K562 (cell line): ENCODE measurements around the gene PGAP2. TPM values are rescaled to one million over a fixed set of nuclear protein-coding genes. Genes with fewer than 3 reads are reported as not detected.

Experiments
- ATAC-seq: fragments of 200-7000 bp; cut with Tn5 transposase; 3 replicates; pipeline ENCODE4 v1.9.1; 2020; ENCODE audit warnings: moderate library complexity
- BruUV-seq: library from RNA; stranded (reverse); fragments of 400-500 nt; replicated peaks from 2 replicates; lab custom pipeline; 2021; lab: Mats Ljungman, UMichigan
- CTCF ChIA-PET: fragments of 300-600 bp; formaldehyde crosslinking; extraction: SDS; loops from one replicate; lab custom pipeline; 2021; ENCODE audit warnings: low intra/inter-chr PET ratio; lab: Yijun Ruan, JAX
- POLR2A ChIA-PET: fragments of 300-600, 350-650 bp; sonication (Branson Sonifier 250); formaldehyde crosslinking; extraction: SDS; loops from one replicate; lab custom pipeline; 2021; ENCODE audit warnings: antibody characterized with exemption, inconsistent platforms; lab: Yijun Ruan, JAX
- DNase-seq, 4 experiments: peaks; one replicate each; pipeline versions ENCODE4 v3.0.0 to v3.0.0-alpha.2; 2011 to 2018; ENCODE audit warnings: low spot score in 3 of 4, mixed read lengths in 3 of 4; ENCODE audit errors: extremely low read depth in 1 of 4
- FAIRE-seq: peaks from 2 replicates; lab custom pipeline; 2011; peaks lifted over from hg19 to GRCh38; lab: Jason Lieb, UNC
- H2AFZ ChIP-seq: 2 replicates; pipeline ENCODE4 v1.6.0; 2011; ENCODE audit warnings: low read depth, low read length, control low read depth, inconsistent platforms
- H3K27ac ChIP-seq: fragments of 200-600 bp; 3 replicates; pipeline ENCODE4 v1.8.0; 2011; ENCODE audit warnings: low read depth, mild to moderate bottlenecking, control low read depth, inconsistent platforms, low read length, moderate library complexity, mixed read lengths; ENCODE audit errors: extremely low read depth
- H3K27me3 ChIP-seq, 2 experiments: fragments of 300-600 bp in 1 of 2; 2 replicates in 1 of 2; 3 replicates in 1 of 2; pipeline versions ENCODE4 v1.6.0 to v1.8.0; 2011; ENCODE audit warnings: inconsistent platforms in 2 of 2, low read length in 2 of 2, mild to moderate bottlenecking in 1 of 2, mixed read lengths in 1 of 2, moderate library complexity in 1 of 2; ENCODE audit not compliant: control insufficient read depth in 2 of 2, insufficient read depth in 2 of 2
- H3K36me3 ChIP-seq: fragments of 300-600 bp; 3 replicates; pipeline ENCODE4 v1.8.0; 2011; ENCODE audit warnings: mild to moderate bottlenecking, low read length, inconsistent platforms; ENCODE audit not compliant: control insufficient read depth, insufficient read depth
- H3K4me1 ChIP-seq, 2 experiments: fragments of 200-600 bp in 1 of 2; replicated peaks in 1 of 2; 2 replicates in 1 of 2; 3 replicates in 1 of 2; pipeline versions ENCODE4 v1.5.1 to v1.8.0; 2011; ENCODE audit warnings: inconsistent platforms in 2 of 2, low read length in 2 of 2, mild to moderate bottlenecking in 1 of 2, mixed read lengths in 1 of 2, moderate library complexity in 1 of 2; ENCODE audit not compliant: control insufficient read depth in 2 of 2, insufficient read depth in 2 of 2
- H3K4me2 ChIP-seq: 2 replicates; pipeline ENCODE4 v1.6.1; 2011; ENCODE audit warnings: low read length, control low read depth, inconsistent platforms, mixed read lengths; ENCODE audit not compliant: insufficient read depth
- H3K4me3 ChIP-seq: fragments of 200-600 bp; sonication (generic), shearing (Covaris generic); 2 replicates; pipeline ENCODE4 v1.5.1; 2016; ENCODE audit warnings: control low read depth, inconsistent platforms
- H3K79me2 ChIP-seq: fragments of 200-600 bp; 3 replicates; pipeline ENCODE4 v1.8.0; 2011; ENCODE audit warnings: low read length, inconsistent platforms; ENCODE audit not compliant: control insufficient read depth, insufficient read depth
- H3K9ac ChIP-seq, 2 experiments: 2 replicates each; pipeline versions ENCODE4 v1.6.0 to v1.6.1; 2011; ENCODE audit warnings: low read depth in 2 of 2, low read length in 2 of 2, control low read depth in 1 of 2, inconsistent platforms in 1 of 2, mild to moderate bottlenecking in 1 of 2, mixed read lengths in 1 of 2; ENCODE audit not compliant: insufficient read depth in 1 of 2
- H3K9me1 ChIP-seq: one replicate; pipeline ENCODE4 v1.6.0; 2011; ENCODE audit warnings: inconsistent platforms, mild to moderate bottlenecking, low read length, moderate library complexity; ENCODE audit not compliant: control insufficient read depth, insufficient read depth
- H3K9me3 ChIP-seq: replicated peaks from 2 replicates; pipeline ENCODE4 v1.5.1; 2011; ENCODE audit warnings: low read depth, low read length, inconsistent platforms; ENCODE audit not compliant: control insufficient read depth, insufficient read depth
- H4K20me1 ChIP-seq: replicated peaks from 2 replicates; pipeline ENCODE4 v1.6.1; 2011; ENCODE audit warnings: low read length, inconsistent platforms, mixed read lengths; ENCODE audit not compliant: control insufficient read depth, insufficient read depth
- AFF4 ChIP-seq: sonication (generic); formaldehyde crosslinking; IDR thresholded peaks from 2 replicates; pipeline ENCODE4 v1.8.0; 2023; ENCODE audit warnings: mild to moderate bottlenecking, missing genetic modification reagents
- NRF1 ChIP-seq, 2 experiments: fragments of 450-650 bp; IDR thresholded peaks in 1 of 2; conservative IDR thresholded peaks in 1 of 2; 2 replicates each; pipeline ENCODE4 v1.6.1; 2014; ENCODE audit warnings: mild to moderate bottlenecking in 2 of 2
- YBX1 ChIP-seq: fragments of 450-650 bp; IDR thresholded peaks from 2 replicates; pipeline ENCODE4 v1.7.1; 2016; ENCODE audit warnings: mild to moderate bottlenecking
- ZFP91 ChIP-seq: sonication (generic); formaldehyde crosslinking; IDR thresholded peaks from 2 replicates; pipeline ENCODE4 v1.8.0; 2022; ENCODE audit warnings: mild to moderate bottlenecking, missing genetic modification reagents
- ZNF316 ChIP-seq: fragments of 450-650 bp; IDR thresholded peaks from 2 replicates; pipeline ENCODE4 v1.6.1; 2016
- ZNF639 ChIP-seq, 2 experiments: fragments of 200-800 bp in 1 of 2; sonication (Bioruptor generic) in 1 of 2; sonication (generic) in 1 of 2; formaldehyde crosslinking in 1 of 2; IDR thresholded peaks in 1 of 2; conservative IDR thresholded peaks in 1 of 2; 2 replicates each; pipeline versions ENCODE4 v1.5.0 to v1.6.1; 2016 to 2020; ENCODE audit warnings: missing compliant biosample characterization in 1 of 2, missing genetic modification characterization in 1 of 2, missing genetic modification reagents in 1 of 2
- WGBS: fragments of 100-300 bp; shearing (Covaris generic); methylation state at CpG from one replicate; pipeline ENCODE4 v1.1.6; 2016; ENCODE audit warnings: low coverage, mixed read lengths; ENCODE audit not compliant: insufficient coverage; ENCODE audit errors: missing lambda C conversion rate; 5-methylcytosine and 5-hydroxymethylcytosine counted together
- in situ Hi-C: fragments of 300-500 bp; cut with MboI; formaldehyde crosslinking; loops from 4 replicates; pipeline ENCODE4 v1.15.0; 2018; ENCODE audit warnings: inconsistent platforms, mixed read lengths
- intact Hi-C: fragments of 100-400 bp; cut with micrococcal nuclease; formaldehyde crosslinking; loops from 2 replicates; pipeline ENCODE4 v1.14.2; 2022
- polyA plus RNA-seq, 8 experiments: library from polyadenylated mRNA; depleted of rRNA in 4 of 8; stranded (reverse) in 5 of 8; unstranded in 3 of 8; fragments of >200 nt; fragmentation: Nextera tagmentation in 2 of 8; fragmentation: Illumina TruSeq in 1 of 8; extraction: Ambion mirVana in 2 of 8; extraction: Trizol in 1 of 8; gene quantifications; 2 replicates each; pipeline versions ENCODE4 v1.2.1 to v1.2.3, GENCODE V29; 2011 to 2014; ENCODE audit warnings: inconsistent platforms in 1 of 8, missing spikeins in 1 of 8
- total RNA-seq, 7 experiments: library from RNA; depleted of rRNA in 6 of 7; stranded (reverse); fragments of >200 nt in 6 of 7; fragmentation: Illumina TruSeq in 2 of 7; extraction: Trizol in 2 of 7; gene quantifications; 2 replicates each; pipeline versions ENCODE4 v1.2.1 to v1.2.3, GENCODE V29; 2011 to 2021; ENCODE audit warnings: low replicate concordance in 1 of 7
- TF ChIP-seq, protein P1 (sequence below): sonication (generic); formaldehyde crosslinking; IDR thresholded peaks from 2 replicates; pipeline ENCODE4 v1.8.0; 2022; ENCODE audit warnings: mild to moderate bottlenecking, missing genetic modification reagents
- TF ChIP-seq, protein P2 (sequence below), 2 experiments: fragments of 450-650 bp; IDR thresholded peaks; 2 replicates each; pipeline ENCODE4 v1.6.1; 2016

Gene PGAP2
- total and polyA plus RNA-seq, 9 of the 15 experiments (the other 6 are each of a cell fraction or from before 2014, with no cell fraction given): 17.9 to 47.2 (median 33.7) TPM

GRCh38 chr11:3841426-3842350 is 33.3 kb downstream of the PGAP2 start:
- intact Hi-C loops: loop anchor here (1.0 kb wide), 1 partner anchor 17 kb away; no protein-coding TSS in a partner anchor
- TF ChIP-seq ZNF639 (CRISPR knock-in tag; conservative IDR thresholded peaks at IDR 0.05 in 1 of 2, IDR thresholded peaks at IDR 0.05 in 1 of 2): peak in 1 of 2 experiments; percentile 65; a peak in 1 of 4 replicates
- TF ChIP-seq, protein P1, sequence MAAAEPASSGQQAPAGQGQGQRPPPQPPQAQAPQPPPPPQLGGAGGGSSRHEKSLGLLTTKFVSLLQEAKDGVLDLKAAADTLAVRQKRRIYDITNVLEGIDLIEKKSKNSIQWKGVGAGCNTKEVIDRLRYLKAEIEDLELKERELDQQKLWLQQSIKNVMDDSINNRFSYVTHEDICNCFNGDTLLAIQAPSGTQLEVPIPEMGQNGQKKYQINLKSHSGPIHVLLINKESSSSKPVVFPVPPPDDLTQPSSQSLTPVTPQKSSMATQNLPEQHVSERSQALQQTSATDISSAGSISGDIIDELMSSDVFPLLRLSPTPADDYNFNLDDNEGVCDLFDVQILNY (CRISPR knock-in tag): no peak
- peak; percentile 62 to 68 for TF ChIP-seq NRF1 (conservative IDR thresholded peaks at IDR 0.05 in 1 of 2, IDR thresholded peaks at IDR 0.05 in 1 of 2)
- TF ChIP-seq AFF4 (CRISPR knock-in tag): 0 out of 2 replicates have a peak, but pooled peaks have one; percentile 66
- no peak for TF ChIP-seq ZFP91
- no peak for TF ChIP-seq YBX1
- TF ChIP-seq ZNF316: peak; percentile 63
- TF ChIP-seq, protein P2, sequence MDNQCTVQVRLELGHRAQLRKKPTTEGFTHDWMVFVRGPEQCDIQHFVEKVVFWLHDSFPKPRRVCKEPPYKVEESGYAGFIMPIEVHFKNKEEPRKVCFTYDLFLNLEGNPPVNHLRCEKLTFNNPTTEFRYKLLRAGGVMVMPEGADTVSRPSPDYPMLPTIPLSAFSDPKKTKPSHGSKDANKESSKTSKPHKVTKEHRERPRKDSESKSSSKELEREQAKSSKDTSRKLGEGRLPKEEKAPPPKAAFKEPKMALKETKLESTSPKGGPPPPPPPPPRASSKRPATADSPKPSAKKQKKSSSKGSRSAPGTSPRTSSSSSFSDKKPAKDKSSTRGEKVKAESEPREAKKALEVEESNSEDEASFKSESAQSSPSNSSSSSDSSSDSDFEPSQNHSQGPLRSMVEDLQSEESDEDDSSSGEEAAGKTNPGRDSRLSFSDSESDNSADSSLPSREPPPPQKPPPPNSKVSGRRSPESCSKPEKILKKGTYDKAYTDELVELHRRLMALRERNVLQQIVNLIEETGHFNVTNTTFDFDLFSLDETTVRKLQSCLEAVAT (IDR thresholded peaks at IDR 0.05): peak in 1 of 2 experiments; percentile 27; a peak in 1 of 4 replicates

More at GRCh38 chr11:3841426-3842350, 33.3 kb downstream of the PGAP2 start:
- Histone ChIP-seq H4K20me1 (peaks cover 4% of the 10 kb centered on the region; the same call in 1 of the 2 replicates), H3K4me3 (peak overlapping the region; percentile 89), H3K79me2 (peaks cover 45% of the 10 kb centered on the region), H3K27me3 (no peaks in the 10 kb centered on the region), H3K4me1 (peaks cover 22 to 46% of the 10 kb centered on the region in 2 experiments), H3K27ac (peak overlapping the region; percentile 86), H3K4me2 (peak overlapping the region; percentile 67), H2AFZ (peak overlapping the region; percentile 96), H3K36me3 (peaks cover 22% of the 10 kb centered on the region), H3K9ac (peak overlapping the region; percentile 67 to 82), H3K9me3 (no peaks in the 10 kb centered on the region), H3K9me1 (no peaks in the 10 kb centered on the region)
- ChIA-PET CTCF (interaction anchor here (1.3 kb wide), 1 partner anchor 17 kb away, joined by 5 read pairs; no protein-coding TSS in a partner anchor), POLR2A (interaction anchor here (0.7 to 2.7 kb wide), 11 partner anchors 10 to 231 kb away, joined by 3 to 9 read pairs (median 3); partner anchors contain the start of genes NUP98 and STIM1)
- WGBS: 31% methylated on average over 27 of the region's 44 CpGs
- DNase-seq (peak; percentile 79 to 94 (median 80)), ATAC-seq (peak; percentile 67), FAIRE-seq (peak; percentile 85)
- BruUV-seq: TSS peak; percentile 47
- in situ Hi-C loops: no loop called here
